Measurements from ENCODE around the gene CATSPER3. TPM values are rescaled to one million over a fixed set of nuclear protein-coding genes. Genes with fewer than 3 reads are reported as not detected.
"Not testable (repeated sequence)": the region's sequence is repeated elsewhere in the genome, so short reads cannot be mapped to it uniquely, and the experiment has no call there.

The CATSPER3 gene
- total RNA-seq, 2 donors from 2014 or later = 0.52 TPM; not detected in 1

DNA sequence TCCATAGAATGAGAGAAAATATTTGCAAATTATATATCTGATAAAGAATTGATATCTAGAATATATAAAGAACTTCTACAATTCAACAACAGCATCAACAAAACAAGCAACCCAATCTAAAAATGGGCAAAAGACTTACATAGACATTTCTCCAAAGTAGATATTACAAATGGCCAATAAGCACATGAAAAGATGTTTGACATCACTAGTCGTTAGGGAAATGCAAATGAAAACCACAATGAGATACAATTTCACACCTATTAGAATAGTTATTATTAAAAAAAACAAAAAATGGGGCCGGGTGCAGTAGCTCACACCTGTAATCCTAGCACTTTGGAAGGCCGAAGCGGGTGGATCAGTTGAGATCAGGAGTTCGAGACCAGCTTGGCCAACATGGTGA is 24.4 kb downstream of the CATSPER3 start:
- 94 to 95% methylated on average over 5 of the region's 5 CpGs for WGBS, 2 donors
- DNase-seq (no peak), ATAC-seq (no peak)
- no peak overlapping the region for H3K27ac ChIP-seq
- no peaks in the 10 kb centered on the region for H3K4me1 ChIP-seq
- no peaks in the 10 kb centered on the region for H3K9me3 ChIP-seq
- no peaks in the 10 kb centered on the region for H3K36me3 ChIP-seq (replicated peaks in 1 of 2; ENCODE audit: insufficient read depth in 1 of 2, low read depth in 2 of 2)
- intact Hi-C loops (cut with DNase I) = no loop called here
- no peak overlapping the region for H3K4me3 ChIP-seq
- TF ChIP-seq, protein P1, sequence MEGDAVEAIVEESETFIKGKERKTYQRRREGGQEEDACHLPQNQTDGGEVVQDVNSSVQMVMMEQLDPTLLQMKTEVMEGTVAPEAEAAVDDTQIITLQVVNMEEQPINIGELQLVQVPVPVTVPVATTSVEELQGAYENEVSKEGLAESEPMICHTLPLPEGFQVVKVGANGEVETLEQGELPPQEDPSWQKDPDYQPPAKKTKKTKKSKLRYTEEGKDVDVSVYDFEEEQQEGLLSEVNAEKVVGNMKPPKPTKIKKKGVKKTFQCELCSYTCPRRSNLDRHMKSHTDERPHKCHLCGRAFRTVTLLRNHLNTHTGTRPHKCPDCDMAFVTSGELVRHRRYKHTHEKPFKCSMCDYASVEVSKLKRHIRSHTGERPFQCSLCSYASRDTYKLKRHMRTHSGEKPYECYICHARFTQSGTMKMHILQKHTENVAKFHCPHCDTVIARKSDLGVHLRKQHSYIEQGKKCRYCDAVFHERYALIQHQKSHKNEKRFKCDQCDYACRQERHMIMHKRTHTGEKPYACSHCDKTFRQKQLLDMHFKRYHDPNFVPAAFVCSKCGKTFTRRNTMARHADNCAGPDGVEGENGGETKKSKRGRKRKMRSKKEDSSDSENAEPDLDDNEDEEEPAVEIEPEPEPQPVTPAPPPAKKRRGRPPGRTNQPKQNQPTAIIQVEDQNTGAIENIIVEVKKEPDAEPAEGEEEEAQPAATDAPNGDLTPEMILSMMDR (IDR thresholded peaks at IDR 0.05) = no peak
- no peak for TF ChIP-seq POLR2A (IDR thresholded peaks at IDR 0.05)
- no peaks in the 10 kb centered on the region for H3K27me3 ChIP-seq

DNA sequence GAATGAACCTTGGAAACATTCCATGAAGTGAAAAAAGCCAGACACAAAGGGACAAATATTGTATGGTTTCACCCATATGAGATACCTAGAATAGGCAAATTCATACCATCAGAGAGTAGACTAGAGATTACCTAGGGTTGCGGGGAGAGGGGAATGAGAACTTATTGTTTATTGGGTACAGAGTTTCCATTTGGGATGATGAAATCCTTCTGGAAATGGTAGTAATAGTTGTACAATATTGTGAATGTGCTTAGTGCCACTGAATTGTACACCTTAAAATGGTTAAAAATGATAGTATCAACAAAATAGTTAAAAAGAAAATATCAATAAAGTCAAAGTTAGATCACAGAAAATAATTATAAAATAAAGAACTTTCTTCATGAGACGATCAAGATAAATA is 25.5 kb downstream of the CATSPER3 start:
- intact Hi-C loops (cut with DNase I) = no loop called here
- Histone ChIP-seq H3K27ac (no peak overlapping the region), H3K36me3 (replicated peaks in 1 of 2; ENCODE audit: insufficient read depth in 1 of 2, low read depth in 2 of 2) (no peaks in the 10 kb centered on the region), H3K4me1 (no peaks in the 10 kb centered on the region), H3K9me3 (no peaks in the 10 kb centered on the region), H3K4me3 (no peak overlapping the region), H3K27me3 (no peaks in the 10 kb centered on the region)
- DNase-seq (no peak), ATAC-seq (no peak)
- TF ChIP-seq POLR2A (IDR thresholded peaks at IDR 0.05) = no peak
- TF ChIP-seq, protein P1 (IDR thresholded peaks at IDR 0.05) = no peak
- 95 to 97% methylated on average over 2 of the region's 2 CpGs for WGBS, 2 donors

DNA sequence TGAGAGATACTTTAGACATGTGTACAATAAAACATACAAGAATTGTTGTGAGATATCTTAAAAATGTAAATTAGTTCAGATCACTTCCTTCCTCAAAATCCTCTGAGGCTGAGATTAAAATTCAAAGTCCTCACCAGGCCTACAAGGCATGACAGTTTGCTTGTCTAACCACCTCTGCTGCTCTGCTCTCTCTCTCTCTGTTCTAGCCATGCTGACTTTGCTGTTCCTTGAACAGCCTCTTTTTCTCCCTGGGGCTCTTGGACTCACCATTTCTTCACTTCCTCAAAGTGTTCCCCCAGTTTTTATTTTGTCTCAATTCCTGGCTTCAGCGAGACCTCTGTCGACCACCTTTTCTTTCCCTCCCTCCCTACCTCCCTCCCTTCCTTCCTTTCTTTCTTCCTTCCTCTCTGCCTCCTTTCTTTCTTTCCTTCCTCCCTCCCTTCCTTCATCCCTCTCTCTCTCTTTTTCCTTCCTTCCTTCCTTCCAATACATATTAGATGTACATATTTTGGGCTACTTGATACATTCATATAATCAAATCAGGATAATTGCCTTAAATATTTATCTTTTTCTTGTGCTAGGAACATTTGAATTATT is 27.0 kb downstream of the CATSPER3 start:
- DNase-seq (no peak), ATAC-seq (no peak)

GRCh38 chr5:134995850-134996402 is 28.2 kb downstream of the CATSPER3 start:
- no peak for ATAC-seq
- TF ChIP-seq, protein P1 (IDR thresholded peaks at IDR 0.05) = no peak
- no peak for TF ChIP-seq POLR2A (IDR thresholded peaks at IDR 0.05)
- no peak for DNase-seq
- no peak overlapping the region for H3K27ac ChIP-seq
- H3K9me3 ChIP-seq = no peaks in the 10 kb centered on the region
- intact Hi-C loops (cut with DNase I) = no loop called here
- no peak overlapping the region for H3K4me3 ChIP-seq
- no peaks in the 10 kb centered on the region for H3K4me1 ChIP-seq
- H3K27me3 ChIP-seq = no peaks in the 10 kb centered on the region
- no peaks in the 10 kb centered on the region for H3K36me3 ChIP-seq (replicated peaks in 1 of 2; ENCODE audit: insufficient read depth in 1 of 2, low read depth in 2 of 2)
- 91 to 95% methylated on average over 6 to 8 of the region's 8 CpGs for WGBS, 2 donors

More for the DNA sequence above, 27.0 kb downstream of the CATSPER3 start:
- no peaks in the 10 kb centered on the region for H3K36me3 ChIP-seq (replicated peaks in 1 of 2; ENCODE audit: insufficient read depth in 1 of 2, low read depth in 2 of 2)
- TF ChIP-seq, protein P1 (IDR thresholded peaks at IDR 0.05) = no peak
- TF ChIP-seq POLR2A (IDR thresholded peaks at IDR 0.05) = no peak
- 48 to 61% methylated on average over 2 of the region's 2 CpGs for WGBS, 2 donors
- no peaks in the 10 kb centered on the region for H3K9me3 ChIP-seq
- intact Hi-C loops (cut with DNase I) = no loop called here
- no peaks in the 10 kb centered on the region for H3K4me1 ChIP-seq
- H3K27me3 ChIP-seq = no peaks in the 10 kb centered on the region
- H3K4me3 ChIP-seq = no peak overlapping the region
- no peak overlapping the region for H3K27ac ChIP-seq

GRCh38 chr5:134997015-134997414 is 29.3 kb downstream of the CATSPER3 start:
- H3K27ac ChIP-seq = no peak overlapping the region
- no peaks in the 10 kb centered on the region for H3K4me1 ChIP-seq
- ATAC-seq = no peak
- no peak overlapping the region for H3K4me3 ChIP-seq
- DNase-seq = no peak
- H3K27me3 ChIP-seq = no peaks in the 10 kb centered on the region
- no peaks in the 10 kb centered on the region for H3K9me3 ChIP-seq
- intact Hi-C loops (cut with DNase I) = no loop called here
- TF ChIP-seq, protein P1 (IDR thresholded peaks at IDR 0.05) = no peak
- no peak for TF ChIP-seq POLR2A (IDR thresholded peaks at IDR 0.05)
- H3K36me3 ChIP-seq (replicated peaks in 1 of 2; ENCODE audit: insufficient read depth in 1 of 2, low read depth in 2 of 2) = no peaks in the 10 kb centered on the region
- 58 to 77% methylated on average over 4 to 10 of the region's 11 CpGs for WGBS, 2 donors

DNA sequence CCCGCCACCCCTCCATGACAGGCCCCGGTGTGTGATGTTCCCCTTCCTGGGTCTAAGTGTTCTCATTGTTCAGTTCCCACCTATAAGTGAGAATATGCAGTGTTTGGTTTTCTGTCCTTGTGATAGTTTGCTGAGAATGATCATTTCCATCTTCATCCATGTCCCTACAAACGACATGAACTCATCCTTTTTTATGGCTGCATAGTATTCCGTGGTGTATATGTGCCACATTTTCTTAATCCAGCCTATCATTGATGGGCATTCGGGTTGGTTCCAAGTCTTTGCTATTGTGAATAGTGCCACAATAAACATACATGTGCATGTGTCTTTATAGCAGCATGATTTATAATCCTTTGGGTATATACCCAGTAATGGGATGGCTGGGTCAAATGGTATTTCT is 30.4 kb downstream of the CATSPER3 start:
- H3K4me3 ChIP-seq; H3K4me1 ChIP-seq; ATAC-seq; H3K27me3 ChIP-seq; DNase-seq; intact Hi-C loops (cut with DNase I); H3K27ac ChIP-seq; H3K36me3 ChIP-seq (replicated peaks in 1 of 2; ENCODE audit: insufficient read depth in 1 of 2, low read depth in 2 of 2); H3K9me3 ChIP-seq: not testable (repeated sequence)
- WGBS, 2 donors = 85 to 93% methylated on average over 5 of the region's 5 CpGs
